Cardiac fibroblast (primary cell): Measurements from ENCODE around the gene LBR.
A peak's percentile ranks its signal among the peaks of the same experiment; 100 is the strongest.

ENCODE experiments used
- DNase-seq, 2 donors: peaks; one replicate each; pipeline versions ENCODE4 v3.0.0 to v3.0.0-alpha.2; 2010; ENCODE audit warnings: low read depth in 2 of 2
- H3K4me3 ChIP-seq, 2 donors: replicated peaks in 1 of 2; 1 replicate in 1 of 2; 2 replicates in 1 of 2; pipeline ENCODE4 v1.5.1; 2011; ENCODE audit warnings: low read depth in 2 of 2, low read length in 2 of 2, mild to moderate bottlenecking in 2 of 2, moderate library complexity in 1 of 2
- CTCF ChIP-seq: IDR thresholded peaks from one replicate; pipeline ENCODE4 v1.5.1; 2011; ENCODE audit warnings: low read depth, mild to moderate bottlenecking, low read length, inconsistent platforms

LBR gene

GRCh38 chr1:225423518-225423855 lies 4.4 kb downstream of the LBR start:
- TF ChIP-seq CTCF = no peak
- DNase-seq = peak in 1 of 2 donors; percentile 2
- H3K4me3 ChIP-seq = no peak overlapping the region

GRCh38 chr1:225422795-225423517 lies 4.9 kb downstream of the LBR start:
- no peak for TF ChIP-seq CTCF
- DNase-seq = no peak
- no peak overlapping the region for H3K4me3 ChIP-seq

- no peak for TF ChIP-seq CTCF
- no peak overlapping the region for H3K4me3 ChIP-seq
- no peak for DNase-seq
These were observed 5.7 kb downstream of the LBR start for GRCh38 chr1:225422031-225422605.

GRCh38 chr1:225418598-225418997 lies 9.2 kb downstream of the LBR start:
- DNase-seq = no peak
- no peak for TF ChIP-seq CTCF
- H3K4me3 ChIP-seq = no peak overlapping the region

- no peak for DNase-seq
- no peak overlapping the region for H3K4me3 ChIP-seq
- no peak for TF ChIP-seq CTCF
These were observed 9.8 kb downstream of the LBR start for GRCh38 chr1:225418059-225418458.

GRCh38 chr1:225415967-225416745 lies 11.7 kb downstream of the LBR start:
- no peak for DNase-seq
- no peak for TF ChIP-seq CTCF
- H3K4me3 ChIP-seq = no peak overlapping the region
